GM12872 (cell line): ENCODE data around the gene MAPK9.
A peak's percentile ranks its signal among the peaks of the same experiment; 100 is the strongest.

ENCODE experiments used
- TF ChIP-seq, protein P1 (sequence below): IDR thresholded peaks from 3 replicates; pipeline ENCODE4 v1.5.1; 2011; ENCODE audit warnings: low read depth, mild to moderate bottlenecking, low read length, moderate library complexity; ENCODE audit not compliant: insufficient read depth

Gene MAPK9

DNA sequence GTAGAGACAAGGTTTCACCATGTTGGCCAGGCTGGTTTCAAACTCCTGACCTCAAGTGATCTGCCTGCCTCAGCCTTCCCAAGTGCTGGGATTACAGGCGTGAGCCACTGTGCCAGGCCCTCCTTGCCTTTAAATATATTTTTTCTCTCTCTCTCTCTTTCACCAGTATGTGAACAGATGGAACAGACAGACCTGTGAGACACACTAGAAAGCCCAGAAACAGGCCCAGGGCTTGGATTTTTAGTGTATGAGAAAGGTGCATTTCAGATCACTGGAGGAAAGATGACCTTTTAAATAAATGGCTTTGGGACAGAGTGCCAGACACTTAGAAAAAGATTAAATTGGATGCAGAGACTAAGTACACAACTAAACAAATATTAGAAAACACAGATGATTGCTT lies 86.0 kb downstream of the MAPK9 start:
- TF ChIP-seq, protein P1, sequence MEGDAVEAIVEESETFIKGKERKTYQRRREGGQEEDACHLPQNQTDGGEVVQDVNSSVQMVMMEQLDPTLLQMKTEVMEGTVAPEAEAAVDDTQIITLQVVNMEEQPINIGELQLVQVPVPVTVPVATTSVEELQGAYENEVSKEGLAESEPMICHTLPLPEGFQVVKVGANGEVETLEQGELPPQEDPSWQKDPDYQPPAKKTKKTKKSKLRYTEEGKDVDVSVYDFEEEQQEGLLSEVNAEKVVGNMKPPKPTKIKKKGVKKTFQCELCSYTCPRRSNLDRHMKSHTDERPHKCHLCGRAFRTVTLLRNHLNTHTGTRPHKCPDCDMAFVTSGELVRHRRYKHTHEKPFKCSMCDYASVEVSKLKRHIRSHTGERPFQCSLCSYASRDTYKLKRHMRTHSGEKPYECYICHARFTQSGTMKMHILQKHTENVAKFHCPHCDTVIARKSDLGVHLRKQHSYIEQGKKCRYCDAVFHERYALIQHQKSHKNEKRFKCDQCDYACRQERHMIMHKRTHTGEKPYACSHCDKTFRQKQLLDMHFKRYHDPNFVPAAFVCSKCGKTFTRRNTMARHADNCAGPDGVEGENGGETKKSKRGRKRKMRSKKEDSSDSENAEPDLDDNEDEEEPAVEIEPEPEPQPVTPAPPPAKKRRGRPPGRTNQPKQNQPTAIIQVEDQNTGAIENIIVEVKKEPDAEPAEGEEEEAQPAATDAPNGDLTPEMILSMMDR = no peak

DNA sequence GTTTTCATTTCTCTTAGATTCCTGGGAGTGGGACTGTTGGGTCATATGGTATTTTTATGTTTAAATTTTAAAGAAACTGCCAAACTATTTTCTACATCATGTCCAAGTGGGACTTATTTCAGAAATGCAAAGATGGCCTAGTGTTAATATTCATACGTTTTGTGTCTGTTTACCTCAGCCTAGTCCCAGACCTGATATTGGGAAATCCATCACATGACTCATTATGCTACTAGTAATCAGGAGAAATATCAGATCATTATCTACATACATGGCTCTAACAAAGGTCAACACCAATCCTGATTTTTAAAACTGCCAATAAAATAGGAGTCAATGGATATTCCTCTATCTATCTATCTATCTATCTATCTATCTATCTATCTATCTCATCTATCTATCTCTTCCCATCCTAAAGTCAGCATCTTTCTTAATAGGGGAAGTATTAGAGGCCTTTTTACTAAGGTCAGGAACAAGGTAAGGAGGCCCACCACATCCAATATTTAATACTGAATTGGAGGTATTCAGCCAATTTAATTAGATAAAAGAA lies 87.5 kb downstream of the MAPK9 start:
- TF ChIP-seq, protein P1 = no peak

DNA sequence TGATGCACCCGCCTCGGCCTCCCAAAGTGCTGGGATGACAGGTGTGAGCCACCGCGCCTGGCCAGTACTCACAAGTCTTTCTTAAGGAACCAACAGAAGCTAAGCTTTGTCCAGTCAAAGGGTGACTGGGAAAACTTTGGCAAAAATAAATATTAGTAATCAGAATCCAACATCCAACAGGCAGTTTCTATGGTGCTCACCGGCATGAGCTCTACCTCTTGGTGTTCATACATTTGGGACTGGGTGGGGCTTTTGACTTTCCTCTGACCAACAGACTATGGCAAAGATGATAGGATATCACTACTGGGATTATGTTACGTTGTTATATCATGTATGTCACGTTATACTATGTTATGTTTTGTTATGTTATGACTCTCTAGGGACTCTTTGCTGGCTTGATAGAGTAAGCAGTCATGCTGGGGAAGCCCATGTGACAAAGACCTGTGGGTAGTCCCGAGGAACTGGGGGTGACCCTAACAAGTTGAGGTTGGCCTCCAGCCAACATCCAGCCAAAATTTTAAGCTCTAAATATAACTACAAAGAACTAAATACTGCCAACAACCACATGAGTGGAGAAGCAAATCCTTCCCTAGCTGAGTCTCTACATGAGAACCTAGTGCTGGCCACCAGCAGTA lies 88.8 kb downstream of the MAPK9 start:
- TF ChIP-seq, protein P1 = no peak

DNA sequence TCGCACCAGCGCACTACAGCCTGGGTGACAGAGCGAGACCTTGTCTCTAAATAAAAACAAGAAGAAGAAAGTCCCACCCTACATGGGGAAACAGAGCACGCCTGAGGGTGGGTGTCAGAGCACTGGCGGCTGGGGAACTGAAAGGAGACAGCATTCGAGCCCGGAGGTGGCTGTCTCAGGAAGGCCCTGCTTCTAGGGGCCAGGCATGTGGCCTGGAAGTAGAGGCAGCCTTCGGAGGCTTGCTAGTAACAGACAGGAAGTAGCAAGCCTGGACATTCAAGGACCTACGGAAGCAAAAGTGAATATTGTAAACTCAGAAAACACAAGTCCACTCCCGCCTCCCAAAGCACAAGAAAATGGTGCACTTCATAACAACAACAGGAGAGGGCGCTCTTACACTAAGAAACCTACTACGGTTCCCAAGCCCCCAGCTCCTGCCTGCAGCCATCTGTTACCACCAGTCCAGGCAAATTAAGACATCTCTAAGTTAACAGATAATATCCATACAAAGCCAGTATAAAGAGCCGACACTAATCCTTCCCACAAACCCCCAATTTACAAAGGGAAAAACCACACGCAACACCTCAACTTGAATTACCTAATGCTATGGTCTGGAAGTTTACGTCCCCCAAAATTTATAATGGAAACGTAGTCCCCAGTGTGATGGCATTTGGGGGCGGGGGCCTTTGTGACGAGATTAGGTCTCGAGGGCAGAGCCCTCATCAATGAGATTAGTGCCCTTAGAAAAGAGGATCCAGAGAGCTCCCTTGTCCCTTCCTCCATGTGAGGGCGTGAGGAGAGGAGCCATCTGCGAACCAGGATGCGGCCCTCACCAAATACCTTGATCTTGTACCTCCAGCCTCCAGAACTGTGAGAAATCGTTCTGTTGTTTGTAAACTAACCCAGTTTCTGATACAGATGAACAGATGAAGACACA lies 90.6 kb downstream of the MAPK9 start:
- TF ChIP-seq, protein P1 = peak; percentile 45; the same call in 2 of the 3 replicates

DNA sequence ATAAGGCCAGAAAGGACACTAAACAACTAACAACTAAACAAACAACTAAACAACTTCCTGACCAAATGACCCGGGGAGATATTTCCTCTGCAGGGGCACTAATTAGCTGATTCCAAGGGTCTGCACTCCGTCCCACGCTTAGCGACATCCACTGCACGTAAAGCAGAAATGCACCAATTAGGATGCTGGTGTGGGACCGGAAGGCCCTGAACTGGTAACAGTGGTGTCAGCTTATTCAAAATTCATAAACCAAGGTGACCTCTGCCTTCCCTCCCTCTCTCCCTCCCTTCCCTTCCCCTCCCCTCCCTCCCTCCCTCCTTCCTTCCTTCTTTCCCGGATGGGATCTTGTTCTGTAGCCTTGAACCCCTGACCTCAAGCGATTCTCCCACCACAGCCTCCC lies 92.5 kb downstream of the MAPK9 start:
- TF ChIP-seq, protein P1 = no peak

DNA sequence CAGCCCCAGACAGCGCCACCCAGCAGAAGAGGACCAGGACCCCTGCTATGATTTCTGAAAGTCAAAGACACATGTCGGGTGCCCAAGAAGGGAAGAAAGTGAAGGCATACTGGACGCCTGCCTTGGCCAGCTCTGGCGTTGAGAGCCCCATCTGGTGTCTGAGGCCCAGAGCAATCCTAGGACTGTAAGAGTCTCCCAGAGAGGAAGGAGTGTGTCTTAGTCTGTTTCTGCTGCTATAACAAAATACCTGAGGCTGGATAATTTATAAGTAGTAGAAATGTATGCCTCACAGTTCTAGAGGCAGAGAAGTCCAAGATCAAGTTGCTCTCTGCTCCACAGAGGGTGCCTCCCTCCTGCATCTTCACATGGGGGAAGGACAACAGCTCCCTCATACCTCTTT lies 93.7 kb downstream of the MAPK9 start:
- TF ChIP-seq, protein P1 = no peak

DNA sequence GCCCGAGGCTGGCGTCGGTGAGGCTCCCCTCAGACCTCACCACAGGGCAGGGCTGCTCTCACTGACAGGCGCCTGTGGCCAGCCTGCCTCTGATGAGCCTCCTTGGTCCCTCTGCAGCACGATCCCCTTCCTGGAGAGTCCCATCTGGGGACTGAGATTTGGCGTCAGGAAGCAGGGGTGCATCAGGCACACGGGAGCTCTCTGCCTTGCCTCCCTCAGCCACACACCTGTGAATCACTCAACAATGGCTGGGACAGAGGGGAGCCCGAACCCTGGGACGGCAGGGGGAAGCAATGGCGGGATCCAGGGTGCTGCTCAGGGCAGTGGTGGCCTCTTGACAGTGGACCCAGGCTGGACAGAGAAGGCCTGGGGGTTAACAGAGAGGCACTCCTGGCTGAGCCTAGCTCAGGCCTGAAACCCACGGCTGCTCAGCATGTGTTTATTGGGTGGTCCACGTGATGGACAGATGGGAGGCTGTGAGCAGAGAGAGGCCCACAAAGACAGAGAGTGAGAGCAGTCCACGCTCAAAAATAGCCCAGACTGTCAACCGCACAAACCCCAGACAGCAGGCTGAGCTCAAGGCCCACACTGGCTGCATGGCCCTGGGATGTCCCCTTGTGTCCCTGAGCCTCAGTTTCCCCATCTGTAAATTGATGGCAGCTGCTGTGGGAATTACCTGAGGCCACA lies 94.7 kb downstream of the MAPK9 start:
- TF ChIP-seq, protein P1 = no peak
